Measurements from ENCODE around the gene PIK3AP1.

GRCh38 chr10:96701265-96701664 is 19.0 kb downstream of the PIK3AP1 start:
- TF ChIP-seq, protein P1, sequence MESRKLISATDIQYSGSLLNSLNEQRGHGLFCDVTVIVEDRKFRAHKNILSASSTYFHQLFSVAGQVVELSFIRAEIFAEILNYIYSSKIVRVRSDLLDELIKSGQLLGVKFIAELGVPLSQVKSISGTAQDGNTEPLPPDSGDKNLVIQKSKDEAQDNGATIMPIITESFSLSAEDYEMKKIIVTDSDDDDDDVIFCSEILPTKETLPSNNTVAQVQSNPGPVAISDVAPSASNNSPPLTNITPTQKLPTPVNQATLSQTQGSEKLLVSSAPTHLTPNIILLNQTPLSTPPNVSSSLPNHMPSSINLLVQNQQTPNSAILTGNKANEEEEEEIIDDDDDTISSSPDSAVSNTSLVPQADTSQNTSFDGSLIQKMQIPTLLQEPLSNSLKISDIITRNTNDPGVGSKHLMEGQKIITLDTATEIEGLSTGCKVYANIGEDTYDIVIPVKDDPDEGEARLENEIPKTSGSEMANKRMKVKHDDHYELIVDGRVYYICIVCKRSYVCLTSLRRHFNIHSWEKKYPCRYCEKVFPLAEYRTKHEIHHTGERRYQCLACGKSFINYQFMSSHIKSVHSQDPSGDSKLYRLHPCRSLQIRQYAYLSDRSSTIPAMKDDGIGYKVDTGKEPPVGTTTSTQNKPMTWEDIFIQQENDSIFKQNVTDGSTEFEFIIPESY (IDR thresholded peaks at IDR 0.05): no peak
- no peak for TF ChIP-seq CTCF (IDR thresholded peaks at IDR 0.05; ENCODE audit: low read depth, low read length, missing input control)
- no peak for TF ChIP-seq FOXA1 (IDR thresholded peaks at IDR 0.05)
- TF ChIP-seq, protein P2, sequence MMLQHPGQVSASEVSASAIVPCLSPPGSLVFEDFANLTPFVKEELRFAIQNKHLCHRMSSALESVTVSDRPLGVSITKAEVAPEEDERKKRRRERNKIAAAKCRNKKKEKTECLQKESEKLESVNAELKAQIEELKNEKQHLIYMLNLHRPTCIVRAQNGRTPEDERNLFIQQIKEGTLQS (IDR thresholded peaks at IDR 0.05): no peak
- no peak for TF ChIP-seq SP1 (IDR thresholded peaks at IDR 0.05)
- TF ChIP-seq EGR1 (IDR thresholded peaks at IDR 0.05; ENCODE audit: low read depth in 2 of 2): no peak
- no peak for TF ChIP-seq YY1 (IDR thresholded peaks at IDR 0.05)
- TF ChIP-seq TAF1 (conservative IDR thresholded peaks at IDR 0.05): no peak
- no peak for TF ChIP-seq RAD21 (IDR thresholded peaks at IDR 0.05)
- no peak for TF ChIP-seq GABPA (IDR thresholded peaks at IDR 0.05 in 1 of 2, conservative IDR thresholded peaks at IDR 0.05 in 1 of 2)
- no peak for TF ChIP-seq JUND (IDR thresholded peaks at IDR 0.05)
- no peak for TF ChIP-seq HNF4G (IDR thresholded peaks at IDR 0.05)
